Stimulated activated CD4-positive, alpha-beta T cell treated with anti-CD3 and anti-CD28 coated beads, Interleukin-2, amount 100 ng/mL, for 4 hours (primary cell): ENCODE data around the gene SREBF1.

ENCODE experiments used
- DNase-seq: peaks from one replicate; pipeline ENCODE4 v3.0.0-alpha.2; 2020; ENCODE audit warnings: low read depth

SREBF1 gene

DNA sequence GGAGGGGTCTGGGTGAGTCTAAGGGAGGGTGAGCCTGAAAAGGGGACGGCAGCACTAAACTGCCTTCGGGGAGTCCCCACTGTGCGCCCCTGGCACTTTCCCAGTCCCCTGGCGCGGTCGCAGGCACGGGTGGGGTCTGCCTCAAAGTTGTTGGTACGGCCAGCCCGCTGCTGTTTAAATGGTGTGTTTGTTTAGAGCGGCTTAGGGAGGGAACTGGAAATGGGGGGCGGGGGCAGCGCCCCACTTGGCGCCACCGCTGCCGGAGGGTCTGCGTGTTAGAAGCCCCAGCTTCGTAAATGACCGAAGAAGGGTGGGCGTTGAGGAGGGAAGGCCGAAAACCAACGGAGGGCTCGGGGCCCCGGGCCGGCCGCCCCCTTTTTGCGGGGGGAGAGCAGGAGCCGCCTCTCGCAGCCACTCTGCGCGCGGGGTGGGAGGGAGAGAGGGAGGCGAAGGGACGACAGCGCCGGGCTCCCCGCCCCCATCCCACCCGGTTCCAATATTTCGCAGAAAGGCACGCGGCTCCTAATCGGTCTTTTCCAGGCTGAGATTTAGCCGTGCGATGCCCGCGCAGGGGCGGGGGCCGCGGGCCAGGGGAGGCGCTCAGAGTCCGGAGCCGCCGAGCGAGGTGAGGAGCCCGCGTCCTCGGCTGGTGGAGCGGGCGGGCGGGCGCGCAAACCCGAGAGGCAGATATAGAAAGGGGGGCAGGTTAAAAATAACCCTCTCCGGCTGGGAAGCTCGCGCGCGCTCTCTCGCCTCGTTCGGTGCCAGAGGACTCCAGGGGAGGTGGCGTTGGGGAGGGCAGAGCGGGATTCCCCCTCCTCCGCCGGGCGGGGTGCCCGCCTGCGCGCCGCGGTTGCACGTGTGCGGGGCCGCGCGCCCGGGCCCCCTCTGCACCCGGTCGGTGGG lies 54.9 kb downstream of the SREBF1 start:
- peak; percentile 28 for DNase-seq

DNA sequence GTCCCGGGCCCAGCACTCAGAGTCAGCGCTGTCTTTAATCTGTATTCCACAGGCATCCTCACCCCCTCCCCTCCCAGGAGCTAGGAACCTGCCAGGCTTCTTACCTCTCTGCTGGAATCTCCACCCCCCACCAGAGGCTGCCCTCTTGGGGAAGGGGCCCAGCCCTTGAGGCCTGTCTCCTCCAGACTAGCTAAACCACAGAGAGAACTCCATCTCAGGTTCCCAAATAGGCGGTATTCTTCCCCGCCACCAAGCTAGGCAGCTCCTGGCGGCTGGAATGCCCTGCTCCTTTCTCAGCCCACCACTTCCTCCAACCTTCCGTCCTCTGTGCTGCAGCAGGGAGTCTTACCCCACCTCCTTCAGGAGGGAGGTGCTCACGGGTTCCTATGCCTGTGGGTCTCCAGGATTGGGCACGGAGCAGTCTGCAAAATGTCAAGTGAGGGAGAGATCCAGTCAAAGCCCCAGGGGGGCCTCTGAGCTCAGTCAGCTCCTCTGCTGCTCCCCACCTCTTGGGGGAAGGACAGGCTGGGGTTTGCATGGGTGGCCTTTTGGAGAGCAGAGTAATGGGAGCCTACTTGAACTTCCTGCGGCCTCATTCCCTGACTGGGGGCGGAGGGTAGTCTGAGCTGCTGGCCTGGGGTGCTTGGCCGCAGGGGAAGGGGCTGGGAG lies 55.7 kb downstream of the SREBF1 start:
- DNase-seq: no peak

DNA sequence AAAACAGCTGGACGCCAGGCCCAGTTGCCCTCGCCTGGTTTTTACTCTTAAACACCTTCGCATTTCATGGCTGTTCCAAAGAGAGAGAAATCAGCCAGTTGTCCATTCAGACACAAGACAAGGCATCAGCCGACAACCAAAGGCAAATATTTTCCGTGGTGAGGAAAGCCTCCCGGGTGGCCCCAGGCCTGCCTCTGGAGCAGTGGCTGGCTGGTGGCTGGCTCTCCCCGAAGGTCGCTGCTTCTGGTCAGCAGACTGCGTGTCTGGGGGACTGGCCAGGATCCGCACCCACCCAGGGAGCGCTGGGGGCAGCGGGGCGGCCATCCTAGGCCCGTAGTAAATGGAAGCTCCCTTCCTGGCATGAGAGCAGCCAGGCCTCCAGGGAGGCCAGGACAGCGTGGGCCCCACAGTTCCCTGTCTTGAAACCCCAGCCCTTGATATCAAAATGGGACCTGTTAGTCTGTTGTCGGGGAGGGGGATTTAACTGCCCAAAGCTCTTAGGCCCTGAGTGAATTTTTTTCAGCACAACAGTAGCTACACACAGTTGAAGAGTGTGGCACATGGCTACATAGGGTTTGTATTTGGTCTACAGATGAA lies 57.7 kb downstream of the SREBF1 start:
- no peak for DNase-seq

DNA sequence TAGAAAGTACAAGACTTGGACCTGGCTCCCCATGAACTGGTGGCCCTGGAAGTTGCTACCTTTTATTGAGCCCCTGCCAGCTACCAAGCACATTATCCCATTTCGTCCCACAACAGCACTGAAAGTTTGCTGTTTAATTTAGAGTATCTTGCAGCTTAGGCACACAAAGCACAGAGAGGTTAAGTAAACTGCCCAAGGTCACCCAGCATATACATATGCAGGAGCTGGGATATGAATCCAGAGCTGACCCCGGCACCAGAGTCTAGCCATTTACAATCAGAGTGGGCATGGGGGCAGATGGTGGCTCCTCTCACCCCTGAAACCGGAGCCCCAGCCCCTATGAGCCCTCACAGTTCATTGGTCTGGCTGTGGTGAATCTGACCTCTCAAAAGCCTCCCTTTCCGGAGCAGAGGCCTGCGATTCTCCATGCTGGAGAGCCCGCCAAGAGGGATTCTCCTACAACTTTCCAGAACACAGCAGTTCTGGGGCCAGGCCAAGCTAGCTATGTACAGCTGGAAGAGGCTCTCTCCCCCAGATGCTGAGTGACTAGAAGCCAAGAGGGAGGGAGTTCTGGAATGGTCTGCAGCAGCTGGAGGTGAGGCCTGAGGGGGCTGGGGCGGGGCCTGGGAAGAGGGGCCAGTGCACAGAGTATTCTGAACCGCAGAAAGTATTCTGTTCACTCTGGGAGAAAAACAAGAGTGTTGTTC lies 58.3 kb downstream of the SREBF1 start:
- DNase-seq: no peak

DNA sequence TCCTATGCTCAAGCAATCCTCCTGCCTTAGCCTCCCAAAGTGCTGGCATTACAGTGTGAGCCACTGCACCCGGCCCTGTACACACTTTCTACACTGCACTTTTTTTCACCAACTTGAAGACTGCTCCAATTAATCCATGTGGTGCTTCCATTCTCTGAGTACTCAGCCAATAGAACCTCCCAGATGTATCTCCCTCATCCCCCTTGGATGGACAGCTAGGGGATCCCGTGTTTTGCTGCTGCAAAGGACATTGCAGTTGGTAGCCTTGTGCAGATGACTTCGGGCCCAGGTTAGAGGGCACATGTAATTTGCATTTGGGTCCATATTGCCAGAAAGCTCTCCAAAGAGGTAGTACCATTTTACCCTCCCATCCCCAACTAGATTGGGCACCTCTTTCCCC lies 59.9 kb downstream of the SREBF1 start:
- no peak for DNase-seq

DNA sequence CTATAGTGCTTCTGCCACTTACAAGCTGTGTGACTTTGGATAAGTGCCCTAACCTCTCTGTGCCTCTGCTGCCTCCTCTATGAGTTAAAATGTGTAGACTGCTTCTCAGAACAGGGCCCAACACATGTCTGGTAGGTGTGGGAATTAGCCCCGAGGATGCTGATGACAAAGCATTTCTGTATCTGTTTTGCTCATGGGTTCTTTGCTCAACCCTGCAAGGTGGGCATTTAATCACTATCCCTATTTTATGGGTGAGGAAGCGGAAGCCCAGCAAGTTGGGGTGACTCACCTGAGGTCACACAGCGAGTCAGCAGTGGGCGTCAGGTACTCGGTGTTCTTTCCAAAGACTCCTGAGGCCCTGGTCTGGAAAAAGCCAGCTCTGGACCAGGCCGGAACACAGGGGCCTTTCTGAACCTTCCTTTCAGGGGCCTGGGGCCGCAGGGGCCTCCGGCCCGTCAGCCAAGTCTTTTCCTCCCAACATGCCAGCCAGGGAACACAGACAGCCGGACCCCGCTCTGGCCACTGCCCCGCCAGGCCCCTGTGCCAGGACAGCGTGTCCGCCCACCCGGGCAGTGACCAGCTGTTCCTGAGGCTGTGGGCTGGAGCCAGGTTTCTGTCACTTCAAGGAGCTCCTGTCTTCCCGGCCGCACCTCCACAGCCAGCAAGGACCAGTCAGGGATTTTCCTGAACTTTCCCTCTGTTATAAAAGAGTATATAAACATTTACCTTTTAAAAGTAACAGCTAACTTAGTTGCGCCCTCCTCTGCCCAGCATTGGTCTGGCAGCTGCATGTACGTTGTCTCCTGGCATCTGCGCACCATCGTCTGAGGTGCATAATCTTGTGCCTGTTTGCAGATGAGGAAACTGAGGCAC lies 62.5 kb downstream of the SREBF1 start:
- no peak for DNase-seq

DNA sequence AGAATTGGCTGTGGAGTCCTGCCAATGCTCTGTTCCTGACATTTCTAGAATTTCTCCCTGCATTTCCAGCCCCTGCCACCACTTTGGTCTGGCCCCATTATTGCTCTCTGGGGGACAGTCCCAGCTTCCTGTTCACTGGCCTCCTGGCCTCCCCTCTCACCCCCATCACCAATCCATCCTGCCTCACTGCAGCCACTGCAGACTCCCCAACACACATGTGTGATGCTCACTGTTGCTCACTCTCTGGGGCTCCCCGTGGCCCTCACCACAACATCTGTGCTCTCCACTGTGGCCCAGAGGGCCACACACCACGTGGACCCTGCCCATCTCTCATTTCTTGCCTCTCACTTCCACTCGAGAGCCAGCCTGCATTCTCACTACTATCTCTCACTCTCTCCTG lies 64.6 kb downstream of the SREBF1 start:
- DNase-seq: no peak

DNA sequence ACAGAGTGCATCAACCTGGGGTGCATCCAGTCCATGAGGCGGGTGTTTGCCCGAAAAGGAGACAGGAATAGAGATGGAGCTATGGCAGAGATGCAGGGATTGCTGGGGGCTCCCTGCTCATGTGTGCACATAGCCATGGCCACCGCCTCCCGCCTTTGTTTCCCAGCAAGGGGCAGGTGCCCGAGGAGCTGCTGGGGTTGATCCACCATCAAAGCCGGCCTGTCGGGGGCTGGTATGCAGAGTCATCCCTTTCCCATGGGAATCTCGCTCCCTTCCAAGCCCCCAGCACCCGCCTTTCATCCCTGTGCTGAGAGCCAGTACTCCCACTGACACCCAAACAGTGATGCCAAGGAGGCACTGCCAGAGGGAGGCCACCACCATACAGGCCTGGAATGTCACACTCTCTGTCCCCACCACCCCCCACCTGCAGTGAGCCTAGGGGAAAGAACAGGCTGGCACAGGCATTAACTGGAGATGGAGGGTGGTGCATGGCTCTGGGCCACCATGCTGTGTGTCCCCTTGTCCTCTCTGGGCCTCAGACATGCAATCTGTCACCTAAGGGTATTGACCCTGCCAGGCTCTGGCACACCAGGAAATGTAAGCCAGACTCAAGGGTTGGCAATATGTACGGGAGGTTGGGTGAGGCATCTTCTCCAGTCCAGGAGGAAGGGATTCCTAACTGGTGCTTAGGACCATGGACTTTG lies 65.1 kb downstream of the SREBF1 start:
- no peak for DNase-seq

DNA sequence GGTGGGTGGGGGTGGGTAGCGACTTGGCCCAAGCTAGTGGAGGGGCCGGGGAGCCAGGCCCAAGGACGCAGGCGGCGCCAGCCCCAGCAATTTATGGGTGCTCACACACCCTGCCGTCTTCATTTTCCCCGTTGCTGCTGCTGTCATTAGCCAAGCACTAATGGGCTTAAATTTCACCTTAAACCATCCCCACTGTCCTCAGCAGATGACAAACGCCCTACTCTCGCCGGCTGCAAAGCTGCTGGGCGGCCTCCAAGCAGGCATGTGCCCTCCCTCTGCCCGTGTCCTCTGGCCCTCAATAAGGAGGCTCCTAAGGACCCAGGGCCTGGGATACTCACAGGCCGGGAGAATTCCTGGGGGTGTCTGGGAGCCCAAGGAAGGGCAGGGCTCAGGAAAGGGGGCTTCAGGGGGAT lies 66.1 kb downstream of the SREBF1 start:
- no peak for DNase-seq

DNA sequence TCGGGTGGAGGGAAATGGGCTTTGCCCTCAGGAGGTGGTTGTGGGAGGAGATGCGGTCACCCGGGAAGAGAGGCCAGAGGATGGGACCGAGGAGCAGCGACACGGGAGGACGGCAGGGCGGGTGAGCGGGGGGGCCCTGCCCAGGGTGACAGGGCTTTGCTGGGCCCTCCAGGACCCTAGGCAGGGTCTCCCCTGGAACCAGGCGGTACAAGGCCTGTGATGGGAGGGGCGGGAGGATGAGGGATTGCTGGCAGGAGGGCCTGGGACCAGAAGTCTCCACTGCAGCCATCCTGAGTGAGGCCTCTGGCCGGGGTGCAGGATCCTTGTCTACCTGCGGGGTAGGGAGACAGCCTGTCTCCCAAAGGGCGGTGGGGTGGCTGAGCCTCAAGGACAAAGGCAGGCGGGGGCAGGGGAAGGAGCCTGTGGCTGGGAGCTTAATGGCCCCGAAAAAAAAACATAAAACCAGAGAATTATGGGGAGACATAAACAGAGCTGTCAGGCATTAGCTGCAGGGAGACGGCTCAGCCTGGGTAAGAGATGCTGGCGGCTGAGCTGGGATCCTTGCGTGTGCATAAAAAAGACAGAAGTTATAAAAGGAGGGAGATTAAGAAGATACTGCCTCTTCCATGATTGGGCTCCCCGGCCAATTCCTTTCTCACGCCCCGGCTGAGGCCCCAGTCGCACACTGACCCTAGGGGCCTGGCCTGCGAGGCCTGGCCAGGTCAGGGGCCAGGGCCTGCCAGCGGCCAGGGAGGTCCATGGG lies 66.7 kb downstream of the SREBF1 start:
- no peak for DNase-seq

DNA sequence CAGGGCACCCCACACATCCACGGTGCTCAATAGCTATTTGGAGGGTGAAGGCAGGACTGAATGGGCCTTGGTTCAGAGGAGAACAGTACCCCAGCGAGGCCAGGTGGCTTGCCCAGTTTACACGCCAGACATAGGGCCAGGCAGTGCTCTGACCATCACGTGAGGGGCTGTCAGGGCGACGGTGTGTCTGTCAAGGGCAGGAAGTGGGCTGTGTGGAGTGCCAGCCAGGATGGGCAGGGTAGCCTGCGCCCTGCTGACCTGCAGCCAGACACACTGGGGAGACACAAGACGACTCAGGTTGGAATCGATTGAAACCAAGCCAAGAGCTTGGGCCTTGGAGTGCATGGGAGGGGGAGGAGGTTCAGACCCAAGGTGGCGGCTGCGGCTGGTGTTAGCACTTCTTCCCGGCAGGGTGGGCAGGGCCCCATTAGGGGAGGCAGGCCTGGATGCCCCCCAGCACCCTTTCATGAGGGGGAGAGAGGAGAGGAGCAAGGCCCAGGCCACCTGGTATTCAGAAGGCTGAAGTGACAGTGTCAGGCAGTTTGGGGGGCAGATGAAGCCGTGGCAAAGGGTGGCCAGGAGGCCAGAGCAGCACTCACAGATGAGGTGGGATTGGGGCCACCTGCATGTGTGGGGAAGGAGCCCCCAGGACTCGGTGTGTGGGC lies 68.2 kb downstream of the SREBF1 start:
- no peak for DNase-seq

DNA sequence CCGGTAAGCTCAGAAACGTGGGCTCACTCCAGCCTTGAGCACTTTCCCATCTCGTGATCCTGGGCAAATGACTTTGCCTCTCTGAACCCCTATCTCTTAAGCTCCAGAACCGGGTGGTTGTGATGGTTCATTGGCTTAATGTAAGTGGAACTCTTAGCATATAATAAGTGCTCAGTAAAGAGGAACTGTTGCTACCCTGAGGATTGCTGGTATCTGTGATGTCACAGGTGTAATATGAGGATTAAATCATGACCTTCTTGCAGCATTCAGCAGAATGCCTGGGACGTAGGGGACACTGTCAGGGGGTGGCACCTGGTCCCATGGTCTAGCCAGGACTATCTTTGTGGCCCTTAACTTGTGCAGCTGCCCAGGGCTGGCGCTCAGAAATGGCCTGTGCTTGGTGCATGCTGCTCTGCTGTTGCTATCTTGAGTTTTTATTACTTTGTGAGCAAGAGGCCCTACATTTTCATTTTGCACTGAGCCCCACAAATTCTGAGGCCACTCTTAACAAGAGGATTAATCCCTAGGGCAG lies 68.8 kb downstream of the SREBF1 start:
- DNase-seq: no peak

DNA sequence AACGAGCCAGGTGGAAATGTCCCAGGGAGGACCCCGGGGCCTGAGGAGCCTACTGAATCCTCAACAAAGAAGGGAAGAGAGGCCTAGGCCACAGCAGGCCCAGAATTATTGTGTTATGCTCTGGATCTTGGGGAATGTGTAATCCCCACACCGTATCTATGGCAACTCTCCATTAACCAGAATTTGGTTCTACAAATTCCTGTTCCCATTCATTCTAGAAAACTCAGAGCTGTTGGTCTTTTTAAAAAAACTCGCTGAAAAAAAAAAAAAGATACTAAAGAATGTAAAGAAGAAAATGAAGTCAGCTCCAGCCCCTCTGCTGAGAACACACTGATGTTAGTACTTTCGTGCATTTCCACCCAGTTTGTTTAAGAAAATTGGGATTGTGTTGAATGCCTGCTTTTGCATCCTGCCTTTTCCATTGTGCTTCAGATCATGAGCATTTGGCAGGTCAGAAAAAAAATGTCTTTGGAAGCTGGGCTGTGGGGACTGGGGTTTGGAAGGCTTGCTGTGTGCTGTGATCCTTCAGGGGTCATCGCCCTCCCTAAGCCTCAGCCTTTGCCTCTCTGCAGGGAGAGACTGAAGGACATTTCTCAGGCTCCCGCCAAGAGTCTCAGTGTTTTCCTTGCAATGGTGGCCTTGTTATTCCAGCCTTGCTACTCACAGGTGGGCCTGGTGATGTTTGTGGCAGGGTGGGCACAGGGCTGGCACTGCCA lies 69.5 kb downstream of the SREBF1 start:
- DNase-seq: no peak

DNA sequence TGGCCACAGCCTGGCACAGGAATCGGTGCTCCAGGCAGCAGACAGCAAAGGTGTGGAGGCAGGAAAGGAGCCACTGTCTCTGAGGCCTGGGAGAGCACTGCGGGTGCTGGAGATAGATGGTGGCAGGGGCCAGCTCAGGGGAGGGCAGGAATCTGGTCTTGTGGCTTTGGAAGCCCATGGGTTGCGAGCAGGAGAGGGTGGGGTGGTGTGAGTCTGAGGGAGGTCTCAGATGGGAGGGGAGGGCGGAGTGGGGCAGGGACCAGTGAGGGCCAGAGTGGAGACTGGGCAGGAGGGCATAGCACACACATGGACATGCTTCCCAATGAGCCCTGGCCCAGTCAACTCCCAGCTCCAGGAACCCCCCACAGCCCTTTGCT lies 70.1 kb downstream of the SREBF1 start:
- DNase-seq: no peak

DNA sequence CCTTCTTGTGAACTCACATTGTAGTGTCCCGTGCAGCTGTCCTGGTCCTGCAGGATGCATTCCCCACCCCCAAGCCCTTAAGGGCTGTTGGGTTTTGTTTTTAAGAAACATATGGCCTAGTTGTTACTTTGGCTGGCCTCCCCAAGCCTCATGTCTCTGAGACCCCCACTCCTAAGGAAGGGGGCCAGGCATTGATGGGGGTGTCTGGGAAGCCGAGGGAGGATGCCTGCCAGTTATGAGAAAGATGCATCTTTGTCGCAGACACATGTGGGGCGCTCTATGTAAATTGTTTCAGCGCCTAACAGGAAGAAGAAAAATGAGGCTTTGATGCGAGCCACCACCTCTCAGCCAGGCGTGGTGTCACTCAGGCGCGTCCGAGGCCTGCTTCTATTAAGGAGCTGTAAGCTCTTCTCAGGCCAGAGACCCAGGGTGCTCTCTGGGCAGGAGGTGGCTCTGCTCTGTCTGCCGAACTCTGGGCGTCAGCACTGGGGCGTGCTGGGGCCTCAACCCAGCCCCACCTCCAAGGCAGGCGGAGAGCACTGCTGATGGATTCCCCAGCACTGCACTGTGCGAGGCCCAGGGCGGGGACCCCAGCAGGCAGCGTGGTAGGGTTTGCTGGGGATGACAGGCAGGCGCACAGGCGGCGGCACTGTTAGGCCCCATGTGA lies 70.6 kb downstream of the SREBF1 start:
- no peak for DNase-seq

DNA sequence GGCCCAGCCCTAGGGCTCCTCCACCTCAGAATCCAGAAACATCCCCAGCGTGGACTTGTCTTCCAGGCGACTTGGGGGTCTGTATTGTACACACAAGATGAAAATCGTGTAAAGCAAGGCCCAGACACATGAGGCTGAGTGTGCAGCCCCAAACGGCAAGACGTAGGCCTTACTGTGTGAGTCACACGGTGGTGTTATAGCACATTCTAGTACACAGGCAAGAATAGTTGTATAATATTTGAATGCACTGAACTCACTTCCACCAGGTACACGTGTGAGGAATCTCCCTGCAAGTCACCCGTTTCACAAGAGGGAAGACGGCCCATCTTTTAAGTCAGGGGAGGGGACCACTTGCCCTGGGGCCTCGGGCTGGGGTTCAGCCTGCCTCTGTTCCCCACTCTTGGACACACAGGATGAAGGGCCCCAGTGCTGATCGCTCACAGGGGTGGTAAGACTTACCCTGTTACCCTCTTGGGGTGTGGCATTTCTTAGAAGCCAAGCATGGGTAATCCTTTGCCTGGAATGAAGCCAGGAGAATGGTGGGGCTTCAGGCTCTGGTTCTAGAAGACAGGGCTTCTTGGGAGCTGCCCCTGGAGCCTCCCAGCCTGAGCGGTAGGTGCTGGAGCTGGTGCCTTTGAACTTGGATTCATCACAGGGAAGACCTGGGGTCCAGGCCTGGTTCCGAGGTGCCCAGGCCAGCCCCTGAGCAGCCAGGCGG lies 71.3 kb downstream of the SREBF1 start:
- DNase-seq: no peak

DNA sequence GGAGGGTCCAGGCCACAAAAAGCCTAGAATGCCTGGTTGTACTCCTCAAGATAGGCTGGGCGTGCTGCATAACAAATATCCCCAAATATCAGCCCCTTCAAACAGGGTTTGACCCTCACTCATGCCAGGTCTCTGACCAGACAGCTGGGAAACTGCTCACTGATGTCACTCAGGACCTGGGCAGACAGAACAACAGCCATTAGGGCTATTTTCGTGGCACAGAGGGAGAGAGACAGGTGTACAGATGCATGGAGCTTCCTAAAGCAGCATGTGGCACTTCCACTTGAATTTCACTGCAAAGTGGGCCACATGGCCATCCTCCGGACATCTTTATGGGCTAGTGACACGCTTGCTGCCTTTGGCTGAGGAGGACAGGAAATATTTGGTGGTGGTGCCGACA lies 73.1 kb downstream of the SREBF1 start:
- DNase-seq: no peak
